OCI-LY1 (cell line): ENCODE results near the gene AGPAT3.
A peak's percentile ranks its signal among the peaks of the same experiment; 100 is the strongest.

ENCODE experiments used
- H2AFZ ChIP-seq: fragments of 200-600 bp; sonication (generic), shearing (Covaris generic); 2 replicates; pipeline ENCODE4 v1.6.0; 2014; ENCODE audit warnings: antibody characterized with exemption, mild to moderate bottlenecking, low read length
- H3F3A ChIP-seq: fragments of 200-600 bp; sonication (generic), shearing (Covaris generic); 2 replicates; pipeline ENCODE4 v1.6.0; 2014; ENCODE audit warnings: mild to moderate bottlenecking, antibody characterized with exemption, low read length, moderate library complexity; ENCODE audit not compliant: insufficient read depth
- H3K27ac ChIP-seq: fragments of 200-600 bp; sonication (generic); 2 replicates; pipeline ENCODE4 v1.5.1; 2014; ENCODE audit warnings: low read length, mixed run types, mild to moderate bottlenecking, low read depth; ENCODE audit not compliant: poor library complexity, severe bottlenecking
- H3K27me3 ChIP-seq: fragments of 200-600 bp; sonication (generic); 2 replicates; pipeline ENCODE4 v1.6.0; 2014; ENCODE audit warnings: antibody characterized with exemption, mild to moderate bottlenecking, low read length, moderate library complexity; ENCODE audit not compliant: insufficient read depth
- H3K36me3 ChIP-seq: fragments of 200-600 bp; sonication (generic); 2 replicates; pipeline ENCODE4 v1.6.1; 2014; ENCODE audit warnings: mild to moderate bottlenecking, antibody characterized with exemption, low read length, moderate library complexity, mixed read lengths; ENCODE audit not compliant: insufficient read depth
- H3K4me1 ChIP-seq: fragments of 200-600 bp; sonication (generic); 2 replicates; pipeline ENCODE4 v1.5.1; 2014; ENCODE audit warnings: mild to moderate bottlenecking, low read length, moderate library complexity; ENCODE audit not compliant: insufficient read depth, severe bottlenecking
- H3K4me2 ChIP-seq: fragments of 200-600 bp; sonication (generic), shearing (Covaris generic); 2 replicates; pipeline ENCODE4 v1.6.1; 2014; ENCODE audit warnings: low read length
- H3K4me3 ChIP-seq: fragments of 200-600 bp; sonication (generic); 2 replicates; pipeline ENCODE4 v1.5.1; 2014; ENCODE audit warnings: low read length, low read depth, mild to moderate bottlenecking, mixed read lengths; ENCODE audit not compliant: poor library complexity, severe bottlenecking
- H3K79me2 ChIP-seq: fragments of 200-600 bp; shearing (Covaris generic); 2 replicates; pipeline ENCODE4 v1.6.1; 2016; ENCODE audit warnings: mixed run types, low read length, mixed read lengths; ENCODE audit not compliant: insufficient read depth
- H3K9ac ChIP-seq: fragments of 200-600 bp; sonication (generic), shearing (Covaris generic); 2 replicates; pipeline ENCODE4 v1.6.1; 2014; ENCODE audit warnings: mild to moderate bottlenecking, low read length, mixed read lengths
- H3K9me2 ChIP-seq: fragments of 200-600 bp; sonication (generic), shearing (Covaris generic); 2 replicates; pipeline ENCODE4 v1.6.1; 2014; ENCODE audit warnings: low read depth, mild to moderate bottlenecking, low read length, mixed read lengths
- H3K9me3 ChIP-seq: fragments of 200-600 bp; shearing (Covaris generic); 2 replicates; pipeline ENCODE4 v1.6.1; 2014; ENCODE audit warnings: low read length, mixed read lengths
- H4K20me1 ChIP-seq: fragments of 200-600 bp; sonication (generic), shearing (Covaris generic); 2 replicates; pipeline ENCODE4 v1.6.0; 2016; ENCODE audit warnings: mild to moderate bottlenecking, low read length; ENCODE audit not compliant: insufficient read depth
- EZH2 ChIP-seq: fragments of 200-600 bp; sonication (generic), shearing (Covaris generic); IDR thresholded peaks from 2 replicates; pipeline ENCODE4 v1.8.0; 2017; ENCODE audit warnings: borderline replicate concordance, mixed run types, mild to moderate bottlenecking, antibody characterized with exemption, low read length, moderate library complexity, mixed read lengths
- TF ChIP-seq, protein P1 (sequence below): fragments of 200-600 bp; sonication (generic), shearing (Covaris generic); IDR thresholded peaks from 2 replicates; pipeline ENCODE4 v1.5.1; 2017; ENCODE audit warnings: mild to moderate bottlenecking, antibody characterized with exemption, low read length, moderate library complexity, mixed read lengths

AGPAT3 gene

DNA sequence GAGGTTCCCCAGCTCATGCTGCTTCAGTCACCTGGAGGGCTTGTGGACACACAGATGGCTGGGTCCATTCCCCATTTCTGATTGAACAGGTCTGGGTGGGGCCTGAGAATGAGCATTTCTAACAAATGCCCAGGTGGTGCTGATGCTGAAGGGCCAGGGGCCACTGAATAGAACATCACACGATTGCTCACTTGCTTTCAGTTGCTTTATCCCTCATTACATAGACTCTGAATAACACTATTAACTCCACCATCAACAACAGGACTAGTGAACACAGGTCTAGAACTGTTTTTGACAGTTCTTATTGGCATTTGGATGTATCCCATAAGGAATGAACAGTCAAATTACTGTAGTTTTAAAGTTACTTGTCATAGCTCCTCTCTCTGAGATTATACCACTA, 159.2 kb downstream of the AGPAT3 start:
- H3K4me2 ChIP-seq, result no peak overlapping the region
- H3K27ac ChIP-seq, result no peak overlapping the region
- no peak for TF ChIP-seq EZH2
- TF ChIP-seq, protein P1, sequence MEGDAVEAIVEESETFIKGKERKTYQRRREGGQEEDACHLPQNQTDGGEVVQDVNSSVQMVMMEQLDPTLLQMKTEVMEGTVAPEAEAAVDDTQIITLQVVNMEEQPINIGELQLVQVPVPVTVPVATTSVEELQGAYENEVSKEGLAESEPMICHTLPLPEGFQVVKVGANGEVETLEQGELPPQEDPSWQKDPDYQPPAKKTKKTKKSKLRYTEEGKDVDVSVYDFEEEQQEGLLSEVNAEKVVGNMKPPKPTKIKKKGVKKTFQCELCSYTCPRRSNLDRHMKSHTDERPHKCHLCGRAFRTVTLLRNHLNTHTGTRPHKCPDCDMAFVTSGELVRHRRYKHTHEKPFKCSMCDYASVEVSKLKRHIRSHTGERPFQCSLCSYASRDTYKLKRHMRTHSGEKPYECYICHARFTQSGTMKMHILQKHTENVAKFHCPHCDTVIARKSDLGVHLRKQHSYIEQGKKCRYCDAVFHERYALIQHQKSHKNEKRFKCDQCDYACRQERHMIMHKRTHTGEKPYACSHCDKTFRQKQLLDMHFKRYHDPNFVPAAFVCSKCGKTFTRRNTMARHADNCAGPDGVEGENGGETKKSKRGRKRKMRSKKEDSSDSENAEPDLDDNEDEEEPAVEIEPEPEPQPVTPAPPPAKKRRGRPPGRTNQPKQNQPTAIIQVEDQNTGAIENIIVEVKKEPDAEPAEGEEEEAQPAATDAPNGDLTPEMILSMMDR, result no peak
- no peaks in the 10 kb centered on the region for H4K20me1 ChIP-seq
- no peaks in the 10 kb centered on the region for H3K27me3 ChIP-seq
- no peaks in the 10 kb centered on the region for H3F3A ChIP-seq
- H3K36me3 ChIP-seq, result peaks cover 13% of the 10 kb centered on the region
- H3K9ac ChIP-seq, result no peak overlapping the region
- peaks cover 45% of the 10 kb centered on the region for H3K4me1 ChIP-seq
- H3K9me3 ChIP-seq, result no peaks in the 10 kb centered on the region
- H3K4me3 ChIP-seq, result no peak overlapping the region
- no peaks in the 10 kb centered on the region for H3K9me2 ChIP-seq
- peaks cover 94% of the 10 kb centered on the region for H3K79me2 ChIP-seq
- no peak overlapping the region for H2AFZ ChIP-seq

DNA sequence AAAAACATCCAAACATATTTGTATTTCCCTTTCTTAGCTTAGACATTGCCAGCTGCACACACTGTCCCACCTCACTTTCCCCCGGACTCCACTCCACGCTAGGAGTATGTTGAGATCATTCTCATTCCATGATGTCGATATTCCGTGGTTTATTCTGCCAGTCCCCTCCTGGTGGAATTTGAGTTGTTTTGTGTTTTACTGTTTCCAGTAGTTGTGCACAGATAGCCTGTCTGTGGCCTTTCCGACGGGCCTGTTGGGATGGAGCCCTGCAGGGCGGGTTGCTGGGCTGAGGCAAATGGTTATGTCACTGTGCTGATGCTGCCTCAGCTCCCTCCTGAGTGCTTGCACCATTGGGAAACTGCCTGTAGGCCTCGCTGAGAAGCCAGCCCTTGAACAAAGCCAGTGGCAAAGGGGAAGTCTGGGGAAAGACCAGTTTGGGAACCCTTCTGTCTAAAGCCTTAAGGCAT, 159.9 kb downstream of the AGPAT3 start:
- Histone ChIP-seq H4K20me1 (no peaks in the 10 kb centered on the region), H3K9me2 (no peaks in the 10 kb centered on the region), H3K9me3 (no peaks in the 10 kb centered on the region), H3K9ac (no peak overlapping the region; the same call in 1 of the 2 replicates), H3K4me1 (peaks cover 39% of the 10 kb centered on the region), H3K4me2 (peak overlapping the region; percentile 10; the same call in 1 of the 2 replicates), H3K4me3 (no peak overlapping the region), H3K27me3 (no peaks in the 10 kb centered on the region), H3F3A (no peaks in the 10 kb centered on the region), H3K36me3 (peaks cover 13% of the 10 kb centered on the region), H2AFZ (no peak overlapping the region), H3K79me2 (peaks cover 94% of the 10 kb centered on the region), H3K27ac (peak overlapping the region; percentile 62)
- TF ChIP-seq, protein P1, result no peak
- no peak for TF ChIP-seq EZH2

DNA sequence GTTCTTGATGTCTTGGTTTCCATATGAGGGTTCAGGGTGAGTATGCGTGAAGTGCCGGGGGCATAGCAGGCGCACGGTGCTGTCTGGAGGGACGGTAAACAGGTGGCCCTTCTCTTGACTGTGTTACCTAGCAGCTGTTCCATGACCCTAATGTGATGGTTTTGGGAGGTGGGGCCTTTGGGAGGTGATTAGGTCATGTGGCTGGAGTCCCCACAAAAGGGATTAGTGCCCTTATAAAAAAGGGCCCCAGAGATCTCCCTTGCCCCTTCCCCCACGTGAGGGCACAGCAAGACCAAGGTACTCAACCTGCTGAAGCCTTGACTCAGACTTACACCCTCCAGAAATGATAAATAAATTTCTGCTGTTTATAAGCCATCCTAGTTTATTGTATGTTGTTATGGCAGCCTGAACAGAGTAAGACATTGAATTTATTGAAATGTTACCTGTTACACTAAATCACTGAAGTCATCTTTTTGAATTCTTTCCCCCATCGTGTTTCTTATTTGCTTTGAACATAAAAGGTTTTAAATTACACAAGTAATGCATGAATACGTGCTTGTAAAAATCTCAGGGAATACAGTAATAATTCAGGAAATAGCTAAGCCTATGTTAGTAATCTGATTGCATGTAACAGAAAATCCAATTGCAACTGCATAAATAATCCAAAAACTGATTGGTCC, 162.7 kb downstream of the AGPAT3 start:
- H3K4me3 ChIP-seq, result no peak overlapping the region
- H3K79me2 ChIP-seq, result peaks cover 89% of the 10 kb centered on the region
- no peaks in the 10 kb centered on the region for H3K9me2 ChIP-seq
- no peak overlapping the region for H2AFZ ChIP-seq
- no peaks in the 10 kb centered on the region for H3F3A ChIP-seq
- TF ChIP-seq, protein P1, result no peak
- TF ChIP-seq EZH2, result no peak
- H3K9me3 ChIP-seq, result no peaks in the 10 kb centered on the region
- peaks cover 23% of the 10 kb centered on the region for H3K4me1 ChIP-seq
- H3K27ac ChIP-seq, result no peak overlapping the region
- no peak overlapping the region for H3K4me2 ChIP-seq
- peaks cover 16% of the 10 kb centered on the region for H3K36me3 ChIP-seq
- no peaks in the 10 kb centered on the region for H4K20me1 ChIP-seq
- H3K27me3 ChIP-seq, result no peaks in the 10 kb centered on the region
- H3K9ac ChIP-seq, result no peak overlapping the region
